Prostate gland (tissue), 2 donors: ENCODE data around the gene ANXA4.
"Not testable (repeated sequence)": the region's sequence is repeated elsewhere in the genome, so short reads cannot be mapped to it uniquely, and the experiment has no call there.

Experiments
- POLR2A ChIP-seq: fragments of 450-650 bp; IDR thresholded peaks from one replicate; pipeline ENCODE4 v1.6.1; 2016; ENCODE audit warnings: antibody characterized with exemption, mild to moderate bottlenecking
- TF ChIP-seq, protein P1 (sequence below), 4 experiments: fragments of 200-600 bp in 2 of 4; fragments of 450-650 bp in 2 of 4; sonication (generic) in 2 of 4; IDR thresholded peaks; 1 replicate in 3 of 4; 2 replicates in 1 of 4; pipeline ENCODE4 v1.5.1; 2016 to 2019; ENCODE audit warnings: antibody characterized with exemption in 4 of 4, mild to moderate bottlenecking in 2 of 4, moderate library complexity in 2 of 4

DNA sequence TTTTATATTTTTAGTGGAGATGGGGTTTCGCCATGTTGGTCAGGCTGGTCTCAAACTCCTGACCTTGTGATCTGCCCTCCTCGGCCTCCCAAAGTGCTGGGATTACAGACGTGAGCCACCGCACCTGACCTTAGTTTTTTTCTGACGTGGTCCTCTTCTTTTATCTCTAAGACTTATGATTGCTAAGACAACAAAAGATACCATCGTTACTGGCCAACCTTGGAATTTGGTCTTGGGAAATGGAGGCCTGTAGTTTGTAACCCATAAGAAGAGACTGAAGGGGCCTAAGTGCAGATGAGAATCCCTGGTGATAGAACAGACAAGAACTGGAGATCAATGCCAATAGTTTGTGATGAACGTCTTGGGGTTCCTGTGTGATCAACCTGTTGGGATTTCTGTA lies 21.9 kb downstream of the ANXA4 start:
- TF ChIP-seq, protein P1, sequence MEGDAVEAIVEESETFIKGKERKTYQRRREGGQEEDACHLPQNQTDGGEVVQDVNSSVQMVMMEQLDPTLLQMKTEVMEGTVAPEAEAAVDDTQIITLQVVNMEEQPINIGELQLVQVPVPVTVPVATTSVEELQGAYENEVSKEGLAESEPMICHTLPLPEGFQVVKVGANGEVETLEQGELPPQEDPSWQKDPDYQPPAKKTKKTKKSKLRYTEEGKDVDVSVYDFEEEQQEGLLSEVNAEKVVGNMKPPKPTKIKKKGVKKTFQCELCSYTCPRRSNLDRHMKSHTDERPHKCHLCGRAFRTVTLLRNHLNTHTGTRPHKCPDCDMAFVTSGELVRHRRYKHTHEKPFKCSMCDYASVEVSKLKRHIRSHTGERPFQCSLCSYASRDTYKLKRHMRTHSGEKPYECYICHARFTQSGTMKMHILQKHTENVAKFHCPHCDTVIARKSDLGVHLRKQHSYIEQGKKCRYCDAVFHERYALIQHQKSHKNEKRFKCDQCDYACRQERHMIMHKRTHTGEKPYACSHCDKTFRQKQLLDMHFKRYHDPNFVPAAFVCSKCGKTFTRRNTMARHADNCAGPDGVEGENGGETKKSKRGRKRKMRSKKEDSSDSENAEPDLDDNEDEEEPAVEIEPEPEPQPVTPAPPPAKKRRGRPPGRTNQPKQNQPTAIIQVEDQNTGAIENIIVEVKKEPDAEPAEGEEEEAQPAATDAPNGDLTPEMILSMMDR (IDR thresholded peaks at IDR 0.05): not testable (repeated sequence)
- not testable (repeated sequence) for TF ChIP-seq POLR2A
